Urothelium cell line (cell line): ENCODE measurements around the gene BEAN1.

Experiments used
- DNase-seq: peaks from one replicate; pipeline ENCODE4 v3.0.0; 2011; ENCODE audit warnings: low spot score, mixed read lengths
- FAIRE-seq: peaks from 2 replicates; lab custom pipeline; 2011; peaks lifted over from hg19 to GRCh38; lab: Jason Lieb, UNC

Gene BEAN1

GRCh38 chr16:66467611-66468010 lies 40.5 kb downstream of the BEAN1 start:
- no peak for FAIRE-seq
- no peak for DNase-seq

DNA sequence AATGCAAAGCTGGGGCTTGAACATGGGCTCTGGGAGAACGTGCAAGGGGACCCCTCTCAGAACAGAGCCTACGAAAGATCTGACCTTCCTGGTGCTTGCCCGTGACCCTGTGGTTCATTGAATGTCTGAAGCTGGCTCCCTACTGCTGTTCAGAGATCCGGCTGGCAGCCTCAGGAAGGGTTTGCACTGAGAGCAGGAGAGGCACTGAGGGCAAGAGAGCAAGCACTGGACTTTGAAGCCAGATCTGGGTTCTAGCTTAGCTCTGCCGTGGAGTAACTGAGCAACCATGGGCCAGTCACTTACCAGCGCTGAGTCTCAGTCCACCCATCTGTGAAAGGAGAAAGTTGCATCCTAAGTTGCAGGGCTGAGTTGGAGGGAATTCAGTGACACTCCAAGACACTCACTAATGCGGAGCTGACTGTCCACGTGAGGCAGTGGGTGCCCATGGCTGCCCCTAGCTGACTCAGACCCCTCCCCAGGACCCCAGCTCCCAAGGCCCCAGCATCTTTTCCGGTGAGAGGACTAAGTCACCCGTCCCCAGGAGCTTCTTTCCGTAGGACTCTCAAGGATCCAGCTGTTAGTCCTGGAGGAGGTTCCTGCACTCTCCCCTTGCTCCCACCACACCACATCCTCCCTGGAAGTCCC lies 41.3 kb downstream of the BEAN1 start:
- FAIRE-seq (no peak), DNase-seq (no peak)

DNA sequence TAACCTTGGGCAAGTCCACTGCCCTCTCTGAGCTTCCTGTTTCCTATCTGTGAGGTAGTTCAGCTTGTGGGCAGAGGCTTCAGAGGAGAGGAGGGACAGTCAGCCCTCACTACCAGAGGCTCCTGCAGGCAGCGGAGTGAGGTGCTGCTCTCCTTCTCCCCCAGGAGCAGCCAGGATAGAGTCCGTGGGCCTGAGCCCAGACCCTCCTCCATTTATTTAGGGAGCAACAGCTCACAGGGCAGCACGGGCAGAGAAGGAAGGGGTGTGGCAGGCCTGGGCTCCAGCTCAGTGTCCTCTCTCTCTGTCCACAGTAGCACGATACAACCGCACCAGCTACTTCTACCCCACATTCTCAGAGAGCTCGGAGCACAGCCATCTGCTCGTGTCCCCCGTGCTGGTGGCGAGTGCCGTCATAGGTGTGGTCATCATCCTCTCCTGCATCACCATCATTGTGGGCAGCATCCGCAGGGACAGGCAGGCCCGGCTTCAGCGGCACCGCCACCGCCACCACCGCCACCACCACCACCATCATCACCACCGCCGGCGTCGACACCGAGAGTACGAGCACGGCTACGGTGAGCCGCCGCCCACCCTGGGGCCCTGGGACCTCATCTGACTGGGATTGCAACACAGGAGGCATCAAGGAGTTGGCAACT lies 42.3 kb downstream of the BEAN1 start:
- no peak for DNase-seq
- FAIRE-seq, result no peak

DNA sequence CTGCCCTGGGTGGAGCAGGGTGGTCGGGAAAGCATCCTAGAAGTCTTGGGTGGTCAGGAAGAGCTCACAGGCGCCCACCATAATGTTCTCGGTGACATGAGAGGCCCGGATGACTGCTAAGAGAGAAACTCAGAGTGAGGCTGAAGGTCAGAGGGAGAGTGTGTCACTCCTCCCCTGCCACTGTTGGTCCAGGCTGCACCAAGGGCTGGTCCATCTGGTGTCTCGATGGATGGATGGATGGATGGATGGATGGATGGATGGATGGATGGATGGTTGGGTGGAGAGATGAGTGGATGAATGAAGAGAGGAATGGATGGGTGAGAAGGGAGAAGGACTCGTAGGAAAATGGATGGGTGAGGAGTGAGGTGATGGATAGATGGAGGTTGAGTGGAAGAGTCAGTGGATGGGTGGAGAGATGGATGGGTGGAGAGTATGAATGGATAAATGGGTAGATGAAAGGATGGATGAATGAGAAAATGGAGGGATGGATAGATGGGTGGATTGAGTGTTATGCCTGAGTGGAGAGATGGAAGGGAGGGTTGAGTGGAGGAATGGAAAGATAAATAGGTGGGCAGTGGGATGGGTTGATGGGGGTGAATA lies 43.0 kb downstream of the BEAN1 start:
- FAIRE-seq, result peak; percentile 42
- DNase-seq, result no peak

DNA sequence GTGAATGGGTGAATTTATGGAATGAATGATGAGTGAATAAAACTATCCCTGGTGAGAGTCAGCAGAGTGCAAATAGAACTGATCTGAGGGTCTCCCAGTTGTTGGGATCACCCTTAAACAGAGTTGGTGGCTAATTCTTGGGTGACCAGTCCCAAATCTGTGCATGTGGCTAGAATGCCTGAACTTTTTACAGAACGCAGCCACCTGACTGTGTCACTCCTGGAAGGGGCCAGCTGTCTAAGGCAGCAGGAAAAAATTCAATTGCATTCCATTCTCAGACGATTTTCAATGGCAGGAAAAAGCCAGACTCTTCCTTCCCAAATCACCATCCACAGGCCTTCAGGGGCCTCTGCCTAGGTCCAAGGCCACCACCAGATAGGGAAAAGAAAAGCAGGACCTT lies 43.5 kb downstream of the BEAN1 start:
- DNase-seq (no peak), FAIRE-seq (no peak)

- DNase-seq (no peak), FAIRE-seq (no peak)
Measured at GRCh38 chr16:66471264-66471663, 44.2 kb downstream of the BEAN1 start.

DNA sequence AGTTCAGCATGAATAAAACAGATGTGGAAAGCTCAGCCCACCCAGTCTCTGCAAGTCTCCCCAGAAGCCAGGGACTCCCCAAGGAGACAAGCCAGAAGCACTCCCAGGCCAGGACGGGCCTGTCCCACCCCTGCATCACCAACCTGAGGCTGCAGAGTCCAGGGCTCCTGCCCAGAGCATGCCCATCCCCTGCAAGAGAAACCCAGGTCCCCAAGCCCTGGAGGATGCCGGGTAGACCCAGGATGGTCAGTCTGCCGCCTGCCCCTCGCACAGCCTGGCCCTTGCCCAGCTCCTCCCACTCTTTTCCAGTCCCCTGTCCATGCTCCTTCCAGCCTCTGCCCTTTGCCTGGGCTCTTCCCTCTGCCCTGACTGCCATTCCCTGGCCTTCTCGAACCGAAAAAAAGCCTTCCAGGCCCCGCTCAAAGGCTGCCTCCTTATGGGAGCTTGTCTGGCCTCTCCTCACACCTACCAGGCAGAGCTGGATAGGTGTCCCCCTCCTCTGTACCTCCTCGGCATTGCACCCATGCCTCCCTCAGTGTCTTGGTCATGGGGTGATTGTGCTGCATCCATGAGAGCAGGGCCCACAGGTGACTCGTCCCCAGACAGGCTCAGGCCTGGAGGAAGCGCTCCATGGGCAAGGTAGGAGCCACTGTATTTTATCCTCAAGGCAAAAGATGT lies 44.8 kb downstream of the BEAN1 start:
- FAIRE-seq, result no peak
- DNase-seq, result no peak

GRCh38 chr16:66473051-66473571 lies 46.0 kb downstream of the BEAN1 start:
- DNase-seq (no peak), FAIRE-seq (no peak)

- no peak for DNase-seq
- no peak for FAIRE-seq
Measured at GRCh38 chr16:66473654-66474519, 46.8 kb downstream of the BEAN1 start.

DNA sequence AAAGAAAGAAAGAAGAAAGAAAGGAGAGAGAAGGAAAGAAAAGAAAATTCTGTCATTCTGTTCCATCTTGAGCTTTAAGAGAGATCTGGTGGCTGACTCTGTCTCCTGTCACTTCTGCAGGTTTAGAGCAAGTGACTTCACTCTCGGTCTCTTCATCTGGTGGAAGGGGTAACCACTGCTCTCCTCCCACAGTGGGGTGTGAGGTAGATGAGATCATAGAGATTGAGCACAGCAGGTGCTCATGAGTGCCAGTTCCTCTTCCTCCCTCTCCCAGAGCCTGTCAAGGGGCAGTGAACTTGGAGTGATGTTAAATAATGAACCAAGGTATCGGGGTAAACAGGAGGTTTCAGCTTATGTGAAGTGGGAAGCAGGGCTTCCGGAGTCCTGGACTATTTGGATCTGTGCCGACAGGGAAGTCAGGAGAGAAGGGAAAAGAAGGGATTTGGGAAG lies 47.7 kb downstream of the BEAN1 start:
- no peak for DNase-seq
- FAIRE-seq, result no peak

GRCh38 chr16:66475232-66475631 lies 48.1 kb downstream of the BEAN1 start:
- FAIRE-seq (no peak), DNase-seq (no peak)

DNA sequence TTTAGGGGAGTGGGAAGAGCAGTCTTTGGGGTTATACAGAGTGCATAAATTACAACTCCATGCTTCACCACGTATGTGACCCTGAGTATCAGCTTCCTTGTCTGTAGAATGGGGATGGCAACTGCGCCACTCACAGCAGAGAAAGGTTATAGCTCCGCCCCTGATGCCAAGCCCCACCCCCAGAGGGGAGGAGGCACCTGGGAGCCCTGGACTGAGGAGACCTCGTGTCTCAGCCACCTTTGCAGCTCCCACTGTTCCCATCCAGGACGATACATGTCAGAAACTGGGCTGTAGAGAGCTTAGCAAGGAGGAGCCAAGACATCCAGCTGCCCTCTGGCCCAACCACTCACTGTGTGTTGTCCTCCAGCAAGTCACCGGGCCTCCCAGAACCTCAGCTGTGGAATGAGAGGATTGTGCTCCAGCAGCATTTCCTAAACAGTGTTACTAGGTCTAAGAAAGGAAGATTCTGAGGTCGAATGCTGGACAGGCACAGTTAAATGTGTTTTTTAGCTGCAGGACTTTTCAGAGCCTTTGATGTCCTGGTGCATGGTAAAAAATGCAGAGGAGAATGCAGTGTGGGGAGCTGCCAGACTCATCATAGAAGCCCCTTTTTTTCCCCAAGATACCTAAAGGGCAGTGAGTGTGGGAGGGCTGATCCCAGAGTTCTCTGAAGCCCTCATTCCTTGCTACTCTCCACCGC lies 49.4 kb downstream of the BEAN1 start:
- DNase-seq (no peak), FAIRE-seq (no peak)

DNA sequence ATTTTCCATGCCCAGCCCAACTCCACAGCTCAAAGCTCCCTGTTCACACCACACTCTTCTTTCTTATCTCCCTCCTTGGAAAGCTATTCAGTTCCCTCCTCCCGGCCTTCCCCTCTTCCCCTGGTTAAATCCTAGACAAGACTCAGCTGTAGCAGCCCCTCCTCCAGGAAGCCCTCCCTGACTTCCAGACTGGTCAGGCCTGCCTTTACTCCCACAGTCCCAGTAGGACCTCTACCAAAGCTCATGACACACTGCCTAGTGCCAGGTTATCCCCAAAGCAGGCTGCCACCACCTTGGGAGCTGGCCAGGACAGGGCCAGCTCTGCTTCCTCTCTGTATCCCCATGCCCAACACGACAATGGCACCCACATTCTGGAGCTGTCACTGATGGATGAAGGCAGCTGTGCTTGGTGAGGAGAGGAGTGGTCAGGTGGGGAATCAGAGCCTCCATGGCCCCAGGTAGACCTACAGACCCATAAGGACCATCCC lies 50.0 kb downstream of the BEAN1 start:
- DNase-seq (no peak), FAIRE-seq (no peak)

GRCh38 chr16:66478733-66479511 lies 51.8 kb downstream of the BEAN1 start:
- DNase-seq (peak; percentile 71), FAIRE-seq (peak; percentile 65)

GRCh38 chr16:66479661-66480264 lies 52.7 kb downstream of the BEAN1 start:
- FAIRE-seq (no peak), DNase-seq (no peak)

DNA sequence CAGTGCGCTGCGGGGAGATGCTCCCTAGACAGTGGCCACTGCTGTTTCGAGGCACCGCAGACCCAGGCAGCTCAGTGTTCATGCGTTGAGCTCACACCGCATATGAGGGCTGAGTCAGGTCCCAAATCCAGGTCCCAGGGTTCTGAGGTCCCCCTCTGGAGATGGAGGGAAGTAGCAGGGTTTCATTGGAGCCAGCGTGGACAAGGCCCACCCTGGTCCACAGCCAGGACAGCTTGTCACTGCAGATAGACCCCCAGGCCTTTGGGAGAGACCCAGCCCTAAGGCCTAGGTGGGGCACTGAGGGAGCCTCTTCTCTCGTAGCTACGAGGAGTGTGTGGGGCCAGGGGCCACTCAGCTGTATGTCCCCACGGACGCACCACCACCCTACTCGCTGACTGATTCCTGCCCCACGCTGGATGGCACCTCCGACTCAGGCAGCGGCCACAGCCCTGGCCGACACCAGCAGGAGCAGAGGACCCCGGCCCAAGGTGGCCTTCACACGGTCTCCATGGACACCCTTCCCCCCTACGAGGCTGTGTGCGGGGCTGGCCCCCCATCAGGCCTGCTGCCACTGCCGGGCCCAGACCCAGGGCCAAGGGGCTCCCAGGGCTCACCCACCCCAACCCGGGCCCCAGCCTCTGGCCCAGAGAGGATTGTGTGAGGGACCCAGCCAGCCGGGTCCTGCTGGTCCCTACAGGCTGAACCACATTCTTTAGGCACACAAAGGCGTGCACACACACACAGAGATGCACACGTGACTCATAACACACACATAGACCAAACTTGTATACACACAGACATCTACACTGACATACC lies 53.4 kb downstream of the BEAN1 start:
- no peak for FAIRE-seq
- no peak for DNase-seq

DNA sequence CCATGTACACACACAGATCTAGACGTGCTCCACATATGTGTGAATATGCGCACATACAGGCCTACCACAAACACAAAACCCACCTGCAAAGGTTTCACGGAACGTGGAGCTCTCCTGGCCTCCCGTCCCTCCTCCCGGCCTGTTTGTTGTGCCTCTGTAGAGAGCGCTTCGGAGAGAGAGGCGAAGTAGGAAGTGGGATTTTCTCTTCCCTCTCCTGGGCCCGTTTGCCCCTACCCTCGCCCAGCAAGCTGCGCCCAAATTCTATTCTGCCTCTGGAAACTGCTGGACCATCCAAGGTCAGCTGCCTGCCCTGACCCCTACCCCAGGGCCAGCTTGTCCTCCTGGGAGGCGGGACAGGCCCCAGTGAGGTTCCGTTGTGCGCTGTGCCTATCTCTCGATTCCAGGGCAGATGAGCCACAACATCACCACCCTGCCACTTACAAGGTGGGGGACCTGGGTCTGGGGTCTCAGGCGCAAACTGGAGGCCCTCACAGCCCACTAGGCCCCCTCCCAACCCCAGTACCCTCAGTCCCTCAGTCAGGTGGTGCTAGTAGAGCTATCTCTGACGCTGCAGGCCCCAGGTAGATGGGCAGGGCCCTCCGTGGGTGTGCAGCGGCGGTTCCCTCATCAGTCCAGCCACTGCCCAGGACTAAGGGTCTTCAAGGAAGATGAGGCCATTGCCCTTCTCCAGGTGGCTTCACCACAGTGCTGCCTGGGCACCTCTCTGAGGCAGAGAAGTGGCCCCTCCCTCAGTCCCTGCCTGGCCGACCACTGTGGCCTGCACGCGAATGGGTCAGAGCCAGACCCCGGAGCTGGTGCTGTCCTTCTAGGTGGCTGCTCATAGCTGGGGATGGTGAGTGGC lies 54.2 kb downstream of the BEAN1 start:
- FAIRE-seq, result no peak
- no peak for DNase-seq
